A204.1 (cell line): Measurements from ENCODE around the gene PHYHD1.
"Not testable (repeated sequence)": the region's sequence is repeated elsewhere in the genome, so short reads cannot be mapped to it uniquely, and the experiment has no call there.

Experiments used
- FAIRE-seq: peaks from 2 replicates; lab custom pipeline; 2012; peaks lifted over from hg19 to GRCh38; lab: Jason Lieb, UNC

The PHYHD1 gene

GRCh38 chr9:128923493-128923883 lies 2.7 kb downstream of the PHYHD1 start:
- FAIRE-seq = no peak

DNA sequence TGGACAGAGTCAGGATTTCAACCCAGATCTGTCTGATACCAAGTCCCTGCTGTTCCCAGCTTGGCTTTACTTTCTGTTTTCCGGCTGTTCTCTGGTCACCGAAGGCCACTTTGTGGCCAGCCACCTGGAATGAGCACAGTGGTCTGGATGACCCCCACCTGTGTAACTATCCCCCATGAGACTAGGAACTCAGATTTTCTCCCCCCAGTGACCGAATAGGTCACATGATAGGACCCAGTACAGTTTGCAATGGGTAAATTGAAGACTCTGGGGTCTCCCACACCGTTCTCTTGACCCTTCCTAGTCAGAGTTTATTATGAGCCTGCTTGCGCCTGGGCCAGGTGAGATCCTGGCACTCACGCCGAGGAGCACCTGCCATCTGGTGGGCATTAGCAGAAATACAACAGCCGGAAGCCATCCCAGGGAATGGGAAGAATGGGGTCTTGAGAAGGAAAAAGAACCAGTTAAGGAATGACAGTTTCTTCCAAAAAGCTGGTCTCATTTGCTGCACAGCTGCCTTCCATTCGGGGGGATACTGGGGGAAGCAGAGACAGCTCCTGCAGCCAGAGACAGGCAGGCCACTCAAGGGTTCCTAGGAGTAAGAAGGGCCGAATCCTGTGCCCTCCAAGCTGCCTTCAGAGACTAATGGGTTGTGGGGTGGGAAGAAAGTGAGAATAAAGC lies 7.1 kb downstream of the PHYHD1 start:
- FAIRE-seq = no peak

DNA sequence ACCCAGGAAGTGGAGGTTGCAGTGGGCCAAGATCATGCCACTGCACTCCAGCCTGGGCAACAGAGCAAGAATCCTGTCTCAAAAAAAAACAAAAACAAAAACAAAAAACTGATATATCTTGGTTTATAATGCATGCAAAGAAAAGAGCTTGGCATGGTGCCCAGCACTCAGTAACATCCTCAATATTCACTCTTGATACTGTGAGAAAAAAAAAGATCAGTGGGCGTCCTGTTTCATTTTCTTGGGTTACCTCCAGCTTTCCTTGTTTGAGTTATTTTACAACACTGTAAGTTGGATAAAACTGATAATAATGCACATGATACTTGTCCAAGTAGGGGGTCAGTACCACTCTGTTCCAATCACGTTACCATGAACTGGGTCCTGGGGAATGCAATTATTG lies 7.8 kb downstream of the PHYHD1 start:
- no peak for FAIRE-seq

GRCh38 chr9:128929560-128929959 lies 8.8 kb downstream of the PHYHD1 start:
- FAIRE-seq = no peak

GRCh38 chr9:128933731-128934130 lies 12.9 kb downstream of the PHYHD1 start:
- FAIRE-seq = no peak

- no peak for FAIRE-seq
Measured at GRCh38 chr9:128936171-128936865, 15.5 kb downstream of the PHYHD1 start.

- FAIRE-seq = no peak
Measured at GRCh38 chr9:128937310-128938165, 16.8 kb downstream of the PHYHD1 start.

GRCh38 chr9:128940271-128940921 lies 19.6 kb downstream of the PHYHD1 start:
- FAIRE-seq = no peak

DNA sequence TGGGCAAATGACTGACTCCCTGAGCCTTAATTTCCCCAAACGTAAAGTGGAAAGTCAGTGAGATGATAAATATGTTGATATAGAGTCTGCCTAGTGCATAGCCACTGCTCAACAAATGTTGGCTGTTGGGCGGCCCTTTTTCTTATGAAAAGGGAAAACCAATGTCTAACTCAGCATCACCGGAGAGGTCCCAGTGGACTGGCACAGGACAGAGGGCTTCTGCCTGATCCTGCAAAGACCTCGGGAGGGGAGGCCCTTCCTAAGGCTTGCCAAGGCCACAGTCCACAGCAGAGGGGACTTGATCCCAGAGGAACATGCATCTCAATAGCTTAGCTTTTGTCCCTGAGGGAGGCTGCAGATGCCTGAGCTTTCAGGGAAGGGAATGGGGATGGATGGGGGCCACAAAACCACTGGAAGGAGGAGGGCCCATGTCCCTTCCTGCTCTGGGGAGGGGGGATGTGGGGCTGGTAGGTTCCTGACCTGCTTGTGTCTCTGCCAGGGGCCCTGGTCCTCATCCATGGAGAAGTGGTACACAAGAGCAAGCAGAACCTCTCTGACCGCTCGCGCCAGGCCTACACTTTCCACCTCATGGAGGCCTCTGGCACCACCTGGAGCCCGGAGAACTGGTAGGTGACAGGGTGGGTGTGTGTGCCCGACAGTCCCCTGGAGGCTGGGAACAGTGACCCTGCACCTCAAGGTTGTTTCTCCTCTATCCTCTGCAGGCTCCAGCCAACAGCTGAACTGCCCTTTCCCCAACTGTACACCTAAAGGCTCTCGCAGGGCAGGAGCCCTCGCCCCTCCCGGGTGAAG lies 20.4 kb downstream of the PHYHD1 start:
- FAIRE-seq = no peak

DNA sequence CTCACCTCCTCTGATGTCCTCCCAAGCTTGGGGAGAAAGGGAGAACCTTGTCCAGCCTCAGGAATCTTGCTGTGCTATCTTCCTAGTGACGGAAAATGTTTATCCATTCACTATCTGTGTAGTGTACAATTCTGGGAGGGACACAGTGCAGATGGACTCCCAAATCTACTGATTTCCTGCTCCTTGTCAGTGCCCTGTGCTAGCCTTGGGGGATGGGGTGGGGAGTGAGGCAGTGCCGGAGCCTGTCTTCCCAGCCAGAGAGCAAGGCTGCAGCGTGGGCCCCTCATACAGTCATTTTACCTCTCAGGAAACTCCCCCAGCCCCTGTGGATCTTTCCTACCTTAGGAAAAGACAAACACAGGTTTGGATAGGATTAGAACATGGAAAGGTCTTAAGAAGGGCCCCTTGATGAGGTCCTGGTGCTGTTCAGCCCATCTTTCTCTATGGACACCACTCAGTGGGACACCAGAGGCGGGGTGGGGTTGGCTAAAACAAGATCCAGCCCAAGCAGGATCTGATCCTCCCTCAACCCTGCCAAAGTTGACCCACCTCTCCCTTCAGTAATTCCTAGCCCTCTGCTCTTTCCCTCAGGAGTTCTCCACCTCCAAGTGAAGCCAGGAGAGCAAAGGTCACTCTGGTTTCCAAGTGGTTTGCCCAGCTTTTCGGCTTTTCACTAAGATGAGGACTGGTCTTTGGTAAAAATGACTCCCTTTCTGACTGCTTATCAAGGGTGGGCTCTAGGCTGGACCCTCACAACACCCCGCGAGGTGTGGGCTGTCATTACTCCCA lies 23.2 kb downstream of the PHYHD1 start:
- no peak for FAIRE-seq

DNA sequence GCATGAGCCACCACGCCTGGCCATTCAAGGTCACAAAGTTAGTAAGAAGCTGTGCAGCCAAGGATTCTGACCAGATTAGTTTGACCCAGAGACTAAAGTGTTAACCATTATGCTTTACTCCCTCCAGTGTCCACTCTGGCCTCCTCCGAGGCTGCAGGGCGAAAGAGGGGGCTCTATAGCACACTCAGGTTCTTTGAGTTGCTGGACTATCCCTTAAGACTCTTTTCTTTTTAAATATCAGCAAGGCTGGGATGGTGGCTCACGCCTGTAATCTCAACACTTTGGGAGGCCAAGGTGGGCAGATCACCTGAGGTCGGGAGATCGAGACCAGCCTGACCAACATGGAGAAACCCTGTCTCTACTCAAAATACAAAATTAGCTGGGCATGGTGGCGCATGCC lies 24.2 kb downstream of the PHYHD1 start:
- not testable (repeated sequence) for FAIRE-seq

DNA sequence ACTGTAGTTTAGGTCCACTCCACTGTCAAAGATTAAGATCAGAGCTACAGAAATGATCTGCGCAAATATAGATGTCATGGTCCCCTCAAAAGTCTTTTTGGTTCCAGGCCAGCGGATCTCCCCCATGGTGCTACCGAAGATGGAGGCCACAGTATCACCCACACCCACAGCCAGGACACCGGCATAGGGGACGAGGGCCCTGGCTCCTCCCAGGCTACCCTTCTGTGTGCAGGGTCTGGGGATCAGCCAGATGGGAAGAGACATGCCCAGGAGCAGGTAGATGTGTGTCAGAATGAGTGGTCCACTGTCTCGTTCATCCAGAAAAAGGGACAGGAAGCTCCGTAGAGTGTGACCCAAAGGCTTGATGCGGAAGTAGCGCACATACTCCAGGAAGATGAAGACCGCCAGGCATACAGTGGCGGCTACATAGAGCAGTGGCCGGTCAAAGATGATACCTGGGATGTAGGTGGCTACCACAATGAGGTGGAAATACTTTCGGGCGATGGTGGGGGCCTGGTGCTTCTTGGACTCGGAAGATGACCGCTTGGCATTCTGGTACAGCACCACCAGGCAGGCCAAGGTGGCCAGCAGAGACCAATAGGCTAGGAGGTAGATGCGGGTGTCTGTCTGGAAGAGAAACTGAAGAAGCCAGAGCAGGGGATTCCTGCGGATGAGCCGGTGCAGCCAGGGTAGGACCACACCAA lies 25.2 kb downstream of the PHYHD1 start:
- FAIRE-seq = no peak

GRCh38 chr9:128946571-128947276 lies 25.9 kb downstream of the PHYHD1 start:
- FAIRE-seq = no peak

DNA sequence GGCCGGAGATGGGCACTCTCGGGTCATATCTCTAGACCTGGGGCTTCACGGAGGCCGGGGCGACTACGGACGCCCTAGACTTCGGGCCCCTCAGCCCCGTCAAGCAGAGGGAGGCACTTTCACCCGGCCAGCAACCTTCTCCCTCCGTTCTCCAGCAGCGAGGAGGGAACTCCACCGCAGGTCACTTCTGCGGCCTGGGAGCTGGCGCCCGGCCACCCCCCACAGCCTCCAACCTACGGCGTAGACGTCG lies 26.4 kb downstream of the PHYHD1 start:
- no peak for FAIRE-seq

- FAIRE-seq = no peak
Measured at GRCh38 chr9:128947527-128948301, 26.9 kb downstream of the PHYHD1 start, which contains the start of the genes DOLK and NUP188. TSS of gene DOLK (minus strand) at chr9:128947603. CDS start at chr9:128947303, 300 bp downstream. TSS of gene NUP188 (plus strand) at chr9:128947699. CDS start at chr9:128947720, 21 bp downstream.

- not testable (repeated sequence) for FAIRE-seq
Measured at GRCh38 chr9:128961403-128961802, 40.6 kb downstream of the PHYHD1 start.

- FAIRE-seq = no peak
Measured at GRCh38 chr9:128969491-128969890, 48.7 kb downstream of the PHYHD1 start.

GRCh38 chr9:128972956-128973355 lies 52.2 kb downstream of the PHYHD1 start:
- FAIRE-seq = no peak

DNA sequence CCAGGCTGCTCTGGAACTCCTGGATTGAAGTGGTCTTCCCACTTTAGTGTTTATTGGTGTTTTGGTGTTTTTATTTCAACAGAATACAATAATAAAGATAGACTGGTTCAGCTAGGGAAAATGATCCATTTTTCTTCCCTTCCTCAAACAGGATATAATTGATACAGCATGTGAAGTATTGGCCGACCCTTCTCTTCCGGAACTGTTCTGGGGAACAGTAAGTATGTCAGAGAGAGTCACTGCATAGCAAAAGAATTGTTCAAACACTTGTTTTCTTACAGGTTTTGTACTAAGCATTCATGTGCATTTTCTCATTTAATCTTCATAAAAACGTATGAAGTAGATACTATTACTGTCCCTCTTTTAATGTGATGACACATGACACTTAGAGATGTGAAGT lies 58.3 kb downstream of the PHYHD1 start:
- no peak for FAIRE-seq
